ENCODE data around the gene LSAMP. TPM values are rescaled to one million over a fixed set of nuclear protein-coding genes. Genes with fewer than 3 reads are reported as not detected.
A peak's percentile ranks its signal among the peaks of the same experiment; 100 is the strongest.

Gene LSAMP
- polyA plus RNA-seq, 1 of the 3 experiments (the other 2 are of a cell fraction): 6.6 TPM

- Histone ChIP-seq H3K36me3 (replicated peaks in 1 of 2; ENCODE audit: control insufficient read depth in 1 of 2, insufficient read depth in 2 of 2, low read length in 1 of 2) (no peaks in the 10 kb centered on the region), H3K27ac (ENCODE audit: low read depth in 2 of 2, low read length in 1 of 2) (0 out of 4 replicates have a peak overlapping the region, but pooled peaks of 1 of the 2 experiments have one; percentile 17), H3K4me2 (no peak overlapping the region), H3F3A (replicated peaks; ENCODE audit: insufficient read depth) (no peaks in the 10 kb centered on the region), H3K9ac (no peak overlapping the region), H4K20me1 (ENCODE audit: insufficient read depth) (no peaks in the 10 kb centered on the region), H3K9me2 (no peaks in the 10 kb centered on the region), H3K79me2 (ENCODE audit: insufficient read depth) (no peaks in the 10 kb centered on the region), H2AFZ (ENCODE audit: low read depth) (peak overlapping the region; percentile 13; the same call in 1 of the 2 replicates), H3K4me3 (ENCODE audit: low read depth in 2 of 2, low read length in 1 of 2) (no peak overlapping the region), H3K27me3 (ENCODE audit: insufficient read depth) (no peaks in the 10 kb centered on the region), H3K9me3 (no peaks in the 10 kb centered on the region), H3K4me1 (ENCODE audit: control insufficient read depth in 1 of 2, insufficient read depth in 2 of 2, low read depth in 1 of 2, low read length in 1 of 2) (no peaks in the 10 kb centered on the region; a peak in 1 of 4 replicates)
- CTCF ChIA-PET: no interaction called here
- 20% methylated on average over 1 of the region's 1 CpG for WGBS (ENCODE audit: low lambda C conversion rate)
- DNase-seq: no peak
- POLR2A ChIA-PET: no interaction called here
- TF ChIP-seq RAD21 (IDR thresholded peaks at IDR 0.05; ENCODE audit: low read length) (no peak), TCF12 (IDR thresholded peaks at IDR 0.05) (peak; percentile 24; the same call in 1 of the 2 replicates), USF1 (IDR thresholded peaks at IDR 0.05; ENCODE audit: borderline replicate concordance, low read depth) (no peak), JUND (IDR thresholded peaks at IDR 0.05) (0 out of 2 replicates have a peak, but pooled peaks have one; percentile 5)
Observed at GRCh38 chr3:116018646-116019045, 426.6 kb downstream of the LSAMP start.

GRCh38 chr3:116015931-116016330 lies 429.4 kb downstream of the LSAMP start:
- WGBS (ENCODE audit: low lambda C conversion rate): 71% methylated on average over 2 of the region's 2 CpGs
- Histone ChIP-seq H4K20me1 (ENCODE audit: insufficient read depth) (no peaks in the 10 kb centered on the region), H2AFZ (ENCODE audit: low read depth) (no peak overlapping the region), H3K9ac (no peak overlapping the region), H3K9me2 (no peaks in the 10 kb centered on the region), H3K27me3 (ENCODE audit: insufficient read depth) (no peaks in the 10 kb centered on the region), H3K4me2 (no peak overlapping the region), H3F3A (replicated peaks; ENCODE audit: insufficient read depth) (no peaks in the 10 kb centered on the region), H3K4me3 (ENCODE audit: low read depth in 2 of 2, low read length in 1 of 2) (no peak overlapping the region), H3K79me2 (ENCODE audit: insufficient read depth) (no peaks in the 10 kb centered on the region), H3K4me1 (ENCODE audit: control insufficient read depth in 1 of 2, insufficient read depth in 2 of 2, low read depth in 1 of 2, low read length in 1 of 2) (no peaks in the 10 kb centered on the region; a peak in 1 of 4 replicates), H3K27ac (ENCODE audit: low read depth in 2 of 2, low read length in 1 of 2) (no peak overlapping the region), H3K9me3 (no peaks in the 10 kb centered on the region), H3K36me3 (replicated peaks in 1 of 2; ENCODE audit: control insufficient read depth in 1 of 2, insufficient read depth in 2 of 2, low read length in 1 of 2) (no peaks in the 10 kb centered on the region)
- POLR2A ChIA-PET: no interaction called here
- no peak for DNase-seq
- CTCF ChIA-PET: no interaction called here
- TF ChIP-seq NFIC (IDR thresholded peaks at IDR 0.05; ENCODE audit: borderline replicate concordance): no peak
- TF ChIP-seq RXRA (IDR thresholded peaks at IDR 0.05; ENCODE audit: borderline replicate concordance, low read depth): no peak
- no peak for TF ChIP-seq TAF1 (IDR thresholded peaks at IDR 0.05; ENCODE audit: borderline replicate concordance, low read depth, low read length)
- no peak for TF ChIP-seq EZH2phosphoT487 (IDR thresholded peaks at IDR 0.05; ENCODE audit: borderline replicate concordance, low read depth)
- TF ChIP-seq GABPA (IDR thresholded peaks at IDR 0.05; ENCODE audit: low read depth): no peak
- no peak for TF ChIP-seq ZBTB33 (IDR thresholded peaks at IDR 0.05; ENCODE audit: borderline replicate concordance, low read depth)
- no peak for TF ChIP-seq REST (IDR thresholded peaks at IDR 0.05; ENCODE audit: low read depth, low read length)
- TF ChIP-seq CTCF (IDR thresholded peaks at IDR 0.05): no peak
- no peak for TF ChIP-seq RAD21 (IDR thresholded peaks at IDR 0.05; ENCODE audit: low read length)
- no peak for TF ChIP-seq RCOR1 (IDR thresholded peaks at IDR 0.05; ENCODE audit: low read length)
- TF ChIP-seq CHD2 (IDR thresholded peaks at IDR 0.05; ENCODE audit: low read length, partially characterized antibody): no peak
- TF ChIP-seq FOXJ3 (CRISPR knock-in tag; IDR thresholded peaks at IDR 0.05): no peak
- TF ChIP-seq GATA2 (CRISPR knock-in tag; IDR thresholded peaks at IDR 0.05): no peak
- TF ChIP-seq IRF3 (IDR thresholded peaks at IDR 0.05; ENCODE audit: low read depth, low read length): no peak
- no peak for TF ChIP-seq RFX5 (IDR thresholded peaks at IDR 0.05; ENCODE audit: low read length)

All from SK-N-SH (cell line).